ENCODE data around the gene BARD1.

The BARD1 gene

DNA sequence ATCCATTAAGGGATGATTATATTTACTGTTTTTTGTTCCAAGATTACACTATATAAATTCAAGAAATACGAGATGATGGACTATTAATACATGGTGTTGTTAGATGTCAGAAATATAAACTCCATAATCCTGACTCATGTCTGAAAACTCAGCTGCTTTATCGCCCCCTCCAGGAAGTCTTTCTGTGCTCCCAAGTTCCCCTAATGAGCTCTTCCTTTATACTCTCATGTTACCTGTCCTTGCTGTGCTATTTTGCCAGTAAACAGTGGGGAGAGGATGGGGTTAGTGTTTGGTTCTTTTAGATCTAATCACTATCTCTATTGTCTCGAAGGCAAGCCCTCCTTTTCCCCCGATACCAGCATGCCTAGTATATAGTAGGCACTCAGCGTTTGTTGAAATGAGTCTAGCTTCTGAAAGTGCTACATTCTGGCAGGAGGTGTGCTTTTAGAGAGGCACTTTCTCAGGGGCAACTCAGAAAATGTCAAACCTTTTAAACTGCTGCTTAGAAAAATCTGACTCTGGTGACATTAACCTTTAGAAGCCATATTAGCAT lies 21.4 kb upstream of the BARD1 start:
- DNase-seq (ENCODE audit: low spot score) = no peak
- TF ChIP-seq, protein P1, sequence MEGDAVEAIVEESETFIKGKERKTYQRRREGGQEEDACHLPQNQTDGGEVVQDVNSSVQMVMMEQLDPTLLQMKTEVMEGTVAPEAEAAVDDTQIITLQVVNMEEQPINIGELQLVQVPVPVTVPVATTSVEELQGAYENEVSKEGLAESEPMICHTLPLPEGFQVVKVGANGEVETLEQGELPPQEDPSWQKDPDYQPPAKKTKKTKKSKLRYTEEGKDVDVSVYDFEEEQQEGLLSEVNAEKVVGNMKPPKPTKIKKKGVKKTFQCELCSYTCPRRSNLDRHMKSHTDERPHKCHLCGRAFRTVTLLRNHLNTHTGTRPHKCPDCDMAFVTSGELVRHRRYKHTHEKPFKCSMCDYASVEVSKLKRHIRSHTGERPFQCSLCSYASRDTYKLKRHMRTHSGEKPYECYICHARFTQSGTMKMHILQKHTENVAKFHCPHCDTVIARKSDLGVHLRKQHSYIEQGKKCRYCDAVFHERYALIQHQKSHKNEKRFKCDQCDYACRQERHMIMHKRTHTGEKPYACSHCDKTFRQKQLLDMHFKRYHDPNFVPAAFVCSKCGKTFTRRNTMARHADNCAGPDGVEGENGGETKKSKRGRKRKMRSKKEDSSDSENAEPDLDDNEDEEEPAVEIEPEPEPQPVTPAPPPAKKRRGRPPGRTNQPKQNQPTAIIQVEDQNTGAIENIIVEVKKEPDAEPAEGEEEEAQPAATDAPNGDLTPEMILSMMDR (IDR thresholded peaks at IDR 0.05; ENCODE audit: extremely low read depth, missing control alignments) = peak; percentile 8

DNA sequence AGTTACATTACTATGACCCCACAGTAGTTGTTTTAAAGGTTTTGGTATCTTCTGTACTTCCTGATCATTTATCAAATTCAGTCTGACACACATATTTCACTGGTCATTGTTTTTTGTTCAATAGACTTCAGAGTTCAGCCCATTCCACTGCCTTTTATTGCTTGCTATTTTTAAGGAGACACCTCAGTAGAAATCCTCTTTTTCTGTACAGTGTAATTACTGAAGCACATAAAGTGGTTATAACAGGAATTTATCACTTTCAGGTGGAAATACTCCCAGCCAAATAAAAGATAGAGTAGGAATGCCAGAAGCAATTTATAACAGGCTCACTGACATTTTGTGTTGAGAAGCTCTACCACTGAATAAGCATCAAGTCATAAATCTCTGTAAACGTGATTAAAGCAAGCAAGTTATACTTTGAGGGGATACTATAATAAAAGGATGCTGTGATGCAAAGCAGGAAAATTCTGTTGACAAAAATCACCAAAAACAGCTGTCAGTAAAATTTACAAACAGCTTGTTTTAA lies 6.6 kb upstream of the BARD1 start:
- no peak for DNase-seq (ENCODE audit: low spot score)
- TF ChIP-seq, protein P1 (IDR thresholded peaks at IDR 0.05; ENCODE audit: extremely low read depth, missing control alignments) = no peak

DNA sequence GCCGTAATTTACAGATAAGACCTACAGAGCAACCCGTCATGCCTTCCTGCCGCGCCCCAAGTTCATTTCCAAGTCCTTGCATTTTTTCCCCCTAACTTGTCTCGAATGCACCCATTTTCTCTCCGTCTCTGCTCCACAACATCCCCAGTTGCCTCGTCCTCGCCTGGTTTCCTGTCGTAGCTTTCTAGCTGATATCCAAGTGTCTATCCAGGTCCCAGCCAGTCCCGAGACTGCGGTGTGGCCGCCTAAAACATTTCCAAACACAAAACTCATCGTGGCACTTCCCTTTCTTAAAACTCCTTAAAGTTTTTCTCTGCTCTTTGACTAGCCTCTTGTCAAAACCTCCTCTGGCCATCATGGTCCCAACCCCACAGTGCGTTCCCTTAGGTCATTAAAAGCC lies 1.2 kb upstream of the BARD1 start:
- DNase-seq (ENCODE audit: low spot score) = no peak
- TF ChIP-seq, protein P1 (IDR thresholded peaks at IDR 0.05; ENCODE audit: extremely low read depth, missing control alignments) = no peak

DNA sequence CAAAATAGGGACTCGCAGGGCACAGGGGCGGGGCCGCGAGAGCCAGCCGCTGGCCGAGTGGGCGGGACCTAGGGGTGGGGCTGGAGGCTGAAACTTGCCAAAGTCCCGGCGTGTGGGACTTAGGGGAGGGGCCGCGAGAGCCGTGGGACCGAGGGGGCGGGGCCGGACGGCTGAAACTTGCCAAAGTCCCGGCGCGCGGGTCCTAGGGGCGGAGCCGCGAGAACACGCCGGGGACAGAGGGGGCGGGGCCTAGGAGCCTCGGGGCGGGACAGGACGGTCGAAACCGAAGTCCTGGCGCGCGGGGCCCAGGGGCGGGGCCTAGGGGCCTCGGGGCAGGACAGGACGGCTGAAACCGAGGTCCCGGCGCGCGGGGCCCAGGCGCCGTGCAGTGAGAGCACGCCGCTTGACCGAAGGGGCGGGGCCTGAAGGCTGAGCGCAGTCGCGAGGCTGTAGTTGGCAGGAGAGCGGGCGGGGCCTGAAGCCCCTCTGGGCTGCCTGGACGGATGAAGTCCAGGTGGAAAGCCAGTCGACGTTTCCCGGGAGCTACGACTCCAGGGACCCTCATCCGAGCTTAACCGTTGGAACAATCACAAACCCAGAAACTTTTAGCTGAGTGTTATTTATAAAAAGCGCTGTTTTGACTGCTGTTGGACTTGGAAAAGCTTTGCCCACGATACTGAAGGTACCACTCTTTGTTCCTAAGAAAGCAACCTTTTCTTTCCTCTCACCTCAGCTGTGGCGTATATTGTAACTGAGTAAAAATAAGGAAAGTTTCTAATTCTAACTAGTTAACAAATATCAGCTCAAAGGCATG lies 475 bp upstream of the BARD1 start:
- TF ChIP-seq, protein P1 (IDR thresholded peaks at IDR 0.05; ENCODE audit: extremely low read depth, missing control alignments) = no peak
- peak; percentile 98 for DNase-seq (ENCODE audit: low spot score)

DNA sequence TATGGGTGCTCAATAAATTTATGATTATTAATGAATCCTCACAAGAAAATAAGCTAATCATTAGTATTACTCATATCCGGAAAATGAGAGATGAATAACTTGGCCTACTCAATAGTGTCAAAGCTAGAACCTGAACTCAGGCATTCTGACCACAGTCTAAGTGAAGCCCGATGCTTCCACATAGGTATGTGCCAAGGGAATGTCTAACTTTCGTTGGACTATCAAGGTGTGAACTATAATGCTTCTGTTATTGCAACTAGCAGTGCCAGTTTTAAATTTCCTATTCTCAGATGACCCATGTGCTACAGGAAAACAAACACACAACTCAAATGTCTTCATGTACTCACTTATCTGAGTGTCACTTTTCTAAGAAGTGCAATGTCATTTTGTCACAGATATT lies 1.8 kb downstream of the BARD1 start:
- TF ChIP-seq, protein P1 (IDR thresholded peaks at IDR 0.05; ENCODE audit: extremely low read depth, missing control alignments) = no peak
- DNase-seq (ENCODE audit: low spot score) = no peak

DNA sequence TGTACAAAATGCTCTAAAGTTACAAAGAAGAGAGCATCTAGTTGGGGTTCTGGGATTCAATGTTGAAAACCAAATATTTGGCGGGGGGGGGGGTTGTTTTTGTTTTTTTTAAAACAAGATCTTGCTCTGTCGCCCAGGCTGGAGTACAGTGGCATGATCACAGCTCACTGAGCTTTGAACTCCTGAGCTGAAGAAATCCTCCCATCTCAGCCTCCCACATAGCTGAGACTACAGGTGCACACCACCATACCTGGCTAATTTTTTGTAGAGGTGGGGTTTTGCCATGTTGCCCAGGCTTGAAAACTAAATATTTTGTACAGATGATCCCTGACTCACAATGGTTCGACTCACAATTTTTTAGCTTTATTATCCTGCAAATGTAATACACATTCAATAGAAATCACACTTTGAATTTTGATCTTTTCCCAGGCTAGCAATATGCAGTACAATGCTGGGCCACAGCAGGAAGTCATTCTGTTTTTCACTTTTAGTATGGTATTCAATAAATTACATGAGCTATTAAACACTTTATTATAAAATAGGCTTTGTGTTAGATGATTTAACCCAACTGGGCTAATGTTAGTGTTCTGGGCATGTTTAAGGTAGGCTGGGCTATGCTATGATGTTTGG lies 7.6 kb downstream of the BARD1 start:
- TF ChIP-seq, protein P1 (IDR thresholded peaks at IDR 0.05; ENCODE audit: extremely low read depth, missing control alignments) = no peak
- no peak for DNase-seq (ENCODE audit: low spot score)

DNA sequence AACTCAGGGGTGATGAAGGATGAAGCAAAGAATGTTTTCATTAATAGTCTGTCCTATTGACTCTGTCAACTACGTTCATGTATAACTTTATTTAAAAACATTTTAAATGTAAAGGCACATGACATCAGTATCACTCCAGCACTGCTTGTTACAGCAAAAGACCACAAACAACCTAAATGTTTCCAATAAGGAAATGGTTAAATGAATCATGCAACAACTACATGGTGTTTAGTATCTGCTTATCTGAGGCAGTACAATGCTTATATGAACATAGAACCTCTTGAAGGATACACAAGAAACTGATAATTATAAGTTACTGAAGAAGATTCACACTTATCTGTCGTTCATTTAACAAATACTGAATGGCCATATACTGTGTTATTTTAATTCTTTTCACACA lies 8.4 kb downstream of the BARD1 start:
- no peak for DNase-seq (ENCODE audit: low spot score)
- TF ChIP-seq, protein P1 (IDR thresholded peaks at IDR 0.05; ENCODE audit: extremely low read depth, missing control alignments) = no peak
